ENCODE measurements around the gene SGCD. TPM values are rescaled to one million over a fixed set of nuclear protein-coding genes. Genes with fewer than 3 reads are reported as not detected.

Gene SGCD
- total RNA-seq, 1 experiment from 2014 or later, result not detected

DNA sequence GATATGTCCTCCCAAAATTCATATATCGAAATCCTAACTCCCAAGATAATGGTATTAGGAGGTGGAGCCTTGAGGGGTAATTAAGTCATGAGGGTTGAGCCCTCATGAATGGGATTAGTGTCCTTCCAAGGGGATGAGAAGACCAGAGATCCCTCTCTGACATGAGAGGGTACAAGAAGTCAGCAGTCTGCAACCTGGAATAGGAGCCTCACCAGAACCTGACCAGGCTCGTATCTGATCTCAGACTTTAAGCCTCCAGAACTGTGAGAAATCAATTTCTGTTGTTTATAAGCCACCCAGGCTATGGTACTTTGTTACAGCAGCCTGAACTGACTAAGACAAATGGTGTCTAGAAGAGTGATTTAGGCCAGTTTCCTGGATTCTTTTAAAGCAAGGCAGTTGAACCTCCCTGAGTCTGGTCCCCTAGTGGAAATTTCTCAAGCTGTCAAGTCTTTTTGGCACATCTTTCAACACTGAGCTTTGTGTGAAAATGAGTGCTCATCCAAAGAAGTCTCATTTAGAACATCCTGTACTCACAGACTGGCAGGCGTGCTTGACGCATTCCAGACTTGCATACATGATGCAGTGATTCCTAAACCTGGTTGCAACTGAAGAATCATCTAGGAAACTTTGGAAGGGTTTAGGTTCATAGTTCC is 268.3 kb downstream of the SGCD start:
- BruUV-seq (replicated peaks), result no TSS peak
- TF ChIP-seq SIN3A (IDR thresholded peaks at IDR 0.05; ENCODE audit: borderline replicate concordance, insufficient read depth, low read depth, low read length), result no peak
- TF ChIP-seq POLR2AphosphoS5 (IDR thresholded peaks at IDR 0.05; ENCODE audit: low read depth, low read length), result no peak
- no peak for TF ChIP-seq REST (IDR thresholded peaks at IDR 0.05; ENCODE audit: insufficient read depth in 1 of 2, low read depth in 2 of 2, low read length in 1 of 2)
- no peak for TF ChIP-seq CTCF (IDR thresholded peaks at IDR 0.05)
- no peak for TF ChIP-seq TCF7L2 (IDR thresholded peaks at IDR 0.05; ENCODE audit: low read depth, low read length)
- no peak overlapping the region for H3K27ac ChIP-seq (ENCODE audit: low read length)
- H3K36me3 ChIP-seq (ENCODE audit: control insufficient read depth, insufficient read depth, low read length), result no peaks in the 10 kb centered on the region
- in situ Hi-C loops (cut with HindIII; ENCODE audit: low pct_unique_long_range_greater_than_20kb, low sequenced_read_pairs), result no loop called here
- H3K9me3 ChIP-seq (ENCODE audit: control insufficient read depth, insufficient read depth, low read depth, low read length), result no peaks in the 10 kb centered on the region
- intact Hi-C loops (cut with micrococcal nuclease; ENCODE audit: unreplicated experiment), result no loop called here
- no peak overlapping the region for H3K4me3 ChIP-seq (ENCODE audit: low read depth in 2 of 2, low read length in 2 of 2)
- ChIA-PET POLR2A (no interaction called here), CTCF (no interaction called here)
- no peak for DNase-seq (ENCODE audit: low read depth, low spot score)
- no peak for ATAC-seq
- H3K27me3 ChIP-seq (ENCODE audit: control insufficient read depth, insufficient read depth, low read length), result no peaks in the 10 kb centered on the region
- no peaks in the 10 kb centered on the region for H3K4me1 ChIP-seq (ENCODE audit: control insufficient read depth, insufficient read depth, low read length)

DNA sequence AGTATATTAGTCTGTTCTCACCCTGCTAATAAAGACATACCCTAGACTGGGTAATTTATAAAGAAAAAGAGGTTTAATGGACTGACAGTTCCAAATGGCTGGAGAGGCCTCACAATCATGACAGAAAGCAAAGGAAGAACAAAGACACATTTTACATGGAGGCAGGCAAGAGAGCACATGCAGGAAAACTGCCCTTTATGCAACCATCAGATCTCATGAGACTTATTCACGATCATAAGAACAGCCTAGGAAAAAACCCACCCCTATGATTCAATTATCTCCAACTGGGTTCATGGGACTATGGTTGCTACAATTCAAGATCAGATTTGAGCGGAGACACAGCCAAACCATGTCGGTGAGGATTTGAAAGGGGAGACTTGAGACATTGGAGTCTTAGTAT is 270.3 kb downstream of the SGCD start:
- Histone ChIP-seq H3K9me3 (ENCODE audit: control insufficient read depth, insufficient read depth, low read depth, low read length) (no peaks in the 10 kb centered on the region), H3K27me3 (ENCODE audit: control insufficient read depth, insufficient read depth, low read length) (no peaks in the 10 kb centered on the region), H3K4me3 (ENCODE audit: low read depth in 2 of 2, low read length in 2 of 2) (no peak overlapping the region), H3K4me1 (ENCODE audit: control insufficient read depth, insufficient read depth, low read length) (no peaks in the 10 kb centered on the region), H3K27ac (ENCODE audit: low read length) (no peak overlapping the region), H3K36me3 (ENCODE audit: control insufficient read depth, insufficient read depth, low read length) (no peaks in the 10 kb centered on the region)
- POLR2A ChIA-PET, result no interaction called here
- DNase-seq (ENCODE audit: low read depth, low spot score) (no peak), ATAC-seq (no peak)
- no TSS peak for BruUV-seq (replicated peaks)
- TF ChIP-seq SIN3A (IDR thresholded peaks at IDR 0.05; ENCODE audit: borderline replicate concordance, insufficient read depth, low read depth, low read length), result no peak
- TF ChIP-seq TCF7L2 (IDR thresholded peaks at IDR 0.05; ENCODE audit: low read depth, low read length), result no peak
- no peak for TF ChIP-seq POLR2AphosphoS5 (IDR thresholded peaks at IDR 0.05; ENCODE audit: low read depth, low read length)
- no peak for TF ChIP-seq CTCF (IDR thresholded peaks at IDR 0.05)
- no peak for TF ChIP-seq REST (IDR thresholded peaks at IDR 0.05; ENCODE audit: insufficient read depth in 1 of 2, low read depth in 2 of 2, low read length in 1 of 2)
- in situ Hi-C loops (cut with HindIII; ENCODE audit: low pct_unique_long_range_greater_than_20kb, low sequenced_read_pairs), result no loop called here
- intact Hi-C loops (cut with micrococcal nuclease; ENCODE audit: unreplicated experiment), result no loop called here
- CTCF ChIA-PET, result no interaction called here

All from Panc1 (cell line).